HepG2 (cell line): ENCODE results near the gene LACTBL1. TPM values are rescaled to one million over a fixed set of nuclear protein-coding genes. Genes with fewer than 3 reads are reported as not detected.

Source experiments
- EED ChIP-seq: sonication (generic); formaldehyde crosslinking; IDR thresholded peaks from 2 replicates; pipeline ENCODE4 v1.5.0; 2020; ENCODE audit warnings: mild to moderate bottlenecking, missing genetic modification reagents
- FLYWCH1 ChIP-seq: sonication (generic); formaldehyde crosslinking; IDR thresholded peaks from 2 replicates; pipeline ENCODE4 v1.8.1; 2023; ENCODE audit warnings: mild to moderate bottlenecking, missing genetic modification reagents
- FOXA3 ChIP-seq: IDR thresholded peaks from 2 replicates; pipeline ENCODE4 v1.6.1; 2016; ENCODE audit warnings: missing genetic modification reagents, missing compliant biosample characterization
- GATAD1 ChIP-seq: IDR thresholded peaks from 2 replicates; pipeline ENCODE4 v1.6.1; 2016; ENCODE audit warnings: missing genetic modification reagents, missing compliant biosample characterization
- GTF2F1 ChIP-seq: fragments of 150-350 bp; IDR thresholded peaks from 2 replicates; pipeline ENCODE4 v1.6.1; 2014; ENCODE audit warnings: low read length
- HNRNPLL ChIP-seq: fragments of 200-400 bp; formaldehyde crosslinking; IDR thresholded peaks from 2 replicates; pipeline ENCODE4 v1.6.1; 2017; ENCODE audit warnings: mild to moderate bottlenecking, low read depth, low read length; ENCODE audit not compliant: poor library complexity, severe bottlenecking
- NFYB ChIP-seq: sonication (generic); formaldehyde crosslinking; IDR thresholded peaks from 2 replicates; pipeline ENCODE4 v1.4.0; 2020; ENCODE audit warnings: missing genetic modification reagents
- NR3C1 ChIP-seq: sonication (generic); formaldehyde crosslinking; IDR thresholded peaks from 2 replicates; pipeline ENCODE4 v1.4.0; 2020; ENCODE audit warnings: missing genetic modification reagents
- RNF2 ChIP-seq: fragments of 450-650 bp; conservative IDR thresholded peaks from 2 replicates; pipeline ENCODE4 v1.6.1; 2016; ENCODE audit warnings: low read depth
- SP4 ChIP-seq: sonication (generic); formaldehyde crosslinking; IDR thresholded peaks from 2 replicates; pipeline ENCODE4 v1.8.1; 2023; ENCODE audit warnings: mild to moderate bottlenecking, missing genetic modification reagents
- SP5 ChIP-seq: IDR thresholded peaks from 2 replicates; pipeline ENCODE4 v1.6.1; 2016; ENCODE audit warnings: low read depth, borderline replicate concordance
- SRY ChIP-seq: sonication (generic); formaldehyde crosslinking; IDR thresholded peaks from 2 replicates; pipeline ENCODE4 v1.8.0; 2022; ENCODE audit warnings: mild to moderate bottlenecking, missing genetic modification reagents
- STAG1 ChIP-seq: sonication (generic); formaldehyde crosslinking; IDR thresholded peaks from 2 replicates; pipeline ENCODE4 v1.4.0; 2020; ENCODE audit warnings: missing genetic modification reagents
- TAF15 ChIP-seq: fragments of 200-400 bp; formaldehyde crosslinking; IDR thresholded peaks from one replicate; pipeline ENCODE4 v1.6.1; 2018; ENCODE audit warnings: mild to moderate bottlenecking, low read depth, low read length; ENCODE audit not compliant: poor library complexity, severe bottlenecking
- TMF1 ChIP-seq: sonication (generic); formaldehyde crosslinking; IDR thresholded peaks from 2 replicates; pipeline ENCODE4 v1.8.1; 2022; ENCODE audit warnings: low read depth, missing genetic modification reagents
- ZNF121 ChIP-seq: sonication (generic); formaldehyde crosslinking; IDR thresholded peaks from 2 replicates; pipeline ENCODE4 v1.5.0; 2020; ENCODE audit warnings: mild to moderate bottlenecking, missing genetic modification reagents
- ZNF605 ChIP-seq: sonication (generic); formaldehyde crosslinking; IDR thresholded peaks from 2 replicates; pipeline ENCODE4 v1.8.0; 2022; ENCODE audit warnings: mild to moderate bottlenecking, missing genetic modification reagents
- ZNF619 ChIP-seq: sonication (generic); formaldehyde crosslinking; IDR thresholded peaks from 2 replicates; pipeline ENCODE4 v1.4.0; 2020; ENCODE audit warnings: mild to moderate bottlenecking, missing genetic modification reagents
- ZNF7 ChIP-seq: IDR thresholded peaks from 2 replicates; pipeline ENCODE4 v1.6.1; 2016; ENCODE audit warnings: missing biosample characterization, missing genetic modification reagents
- ZNF773 ChIP-seq: sonication (generic); formaldehyde crosslinking; IDR thresholded peaks from 2 replicates; pipeline ENCODE4 v1.4.0; 2020; ENCODE audit warnings: missing genetic modification reagents, borderline replicate concordance
- ZNF777 ChIP-seq: sonication (generic); formaldehyde crosslinking; IDR thresholded peaks from 2 replicates; pipeline ENCODE4 v1.4.0; 2020; ENCODE audit warnings: missing genetic modification reagents
- ZNF878 ChIP-seq: sonication (generic); formaldehyde crosslinking; IDR thresholded peaks from 2 replicates; pipeline ENCODE4 v1.8.1; 2023; ENCODE audit warnings: mild to moderate bottlenecking, missing genetic modification reagents, moderate library complexity
- ZSCAN29 ChIP-seq: sonication (generic); formaldehyde crosslinking; conservative IDR thresholded peaks from 2 replicates; pipeline ENCODE4 v1.4.0; 2020; ENCODE audit warnings: mild to moderate bottlenecking, missing genetic modification reagents
- polyA plus RNA-seq, 8 experiments: library from polyadenylated mRNA; depleted of rRNA in 3 of 8; stranded (reverse) in 7 of 8; unstranded in 1 of 8; fragments of >200 nt; fragmentation: Illumina TruSeq in 4 of 8; extraction: Trizol in 4 of 8; gene quantifications; 2 replicates each; pipeline versions ENCODE4 v1.2.1 to v1.2.3, GENCODE V29; 2011 to 2016; ENCODE audit warnings: low read depth in 4 of 8, missing spikeins in 1 of 8, mixed read lengths in 1 of 8; ENCODE audit not compliant: insufficient read depth in 1 of 8
- total RNA-seq, 5 experiments: library from RNA; depleted of rRNA; stranded (reverse); fragments of >200 nt; fragmentation: Illumina TruSeq; extraction: Trizol; gene quantifications; 2 replicates each; pipeline ENCODE4 v1.2.3, GENCODE V29; 2016; ENCODE audit warnings: low read depth in 1 of 5
- TF ChIP-seq, protein P1 (sequence below): sonication (generic); formaldehyde crosslinking; IDR thresholded peaks from 2 replicates; pipeline ENCODE4 v1.5.0; 2020; ENCODE audit warnings: mild to moderate bottlenecking, missing genetic modification reagents, borderline replicate concordance
- TF ChIP-seq, protein P2 (sequence below): sonication (generic); formaldehyde crosslinking; IDR thresholded peaks from 2 replicates; pipeline ENCODE4 v1.5.0; 2020; ENCODE audit warnings: mild to moderate bottlenecking, missing genetic modification reagents
- TF ChIP-seq, protein P3 (sequence below): IDR thresholded peaks from 2 replicates; pipeline ENCODE4 v1.6.1; 2016; ENCODE audit warnings: missing compliant biosample characterization, missing genetic modification reagents, borderline replicate concordance

Gene LACTBL1
- total and polyA plus RNA-seq, 2 of the 13 experiments (the other 11 are each of a cell fraction or from before 2014, with no cell fraction given), result 0.12 to 1.3 TPM

DNA sequence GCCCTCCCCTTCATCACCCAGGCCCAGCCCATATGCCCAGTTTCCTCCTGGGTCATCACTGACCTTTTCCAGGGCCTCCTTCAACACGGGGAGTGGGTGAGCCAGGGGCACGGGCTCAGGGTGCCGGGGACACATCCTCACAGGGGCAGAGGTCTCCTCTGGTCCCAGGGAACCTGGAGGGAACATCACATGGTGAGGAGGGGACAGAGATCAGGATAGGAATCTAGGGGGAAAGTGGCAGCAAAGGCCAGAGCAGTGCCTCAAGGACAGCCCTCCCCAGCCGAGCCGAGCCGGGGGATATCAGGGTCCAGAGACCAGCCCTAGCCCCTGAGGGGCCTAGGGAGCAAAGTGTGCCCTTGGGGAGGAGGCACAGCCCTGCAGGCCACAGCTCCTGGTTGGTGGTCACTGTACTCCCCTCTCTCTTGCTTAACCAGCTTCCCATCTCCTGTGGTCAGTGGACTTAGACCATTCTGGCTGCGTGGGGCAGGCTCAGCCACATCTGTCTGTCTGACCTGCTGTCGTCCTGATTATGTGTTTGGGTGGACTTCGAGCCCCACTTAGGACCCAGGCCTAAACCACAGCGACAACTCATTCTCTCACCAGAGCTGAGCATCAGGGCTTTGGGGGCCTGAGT lies 9.5 kb downstream of the LACTBL1 start (continued):
- TF ChIP-seq ZNF773 (CRISPR knock-in tag), result no peak
- TF ChIP-seq ZNF605 (CRISPR knock-in tag), result peak; percentile 68; the same call in 1 of the 2 replicates
- TF ChIP-seq TMF1 (CRISPR knock-in tag), result peak; percentile 75
- TF ChIP-seq GATAD1 (CRISPR knock-in tag), result no peak
- TF ChIP-seq NR3C1 (CRISPR knock-in tag), result no peak
- TF ChIP-seq RNF2, result no peak
- TF ChIP-seq STAG1 (CRISPR knock-in tag), result no peak
- TF ChIP-seq SP4 (CRISPR knock-in tag), result no peak
- no peak for TF ChIP-seq GTF2F1
- no peak for TF ChIP-seq ZNF878 (CRISPR knock-in tag)
- TF ChIP-seq SRY (CRISPR knock-in tag), result no peak
- no peak for TF ChIP-seq SP5 (CRISPR knock-in tag)
- no peak for TF ChIP-seq FLYWCH1 (CRISPR knock-in tag)
- TF ChIP-seq, protein P1, sequence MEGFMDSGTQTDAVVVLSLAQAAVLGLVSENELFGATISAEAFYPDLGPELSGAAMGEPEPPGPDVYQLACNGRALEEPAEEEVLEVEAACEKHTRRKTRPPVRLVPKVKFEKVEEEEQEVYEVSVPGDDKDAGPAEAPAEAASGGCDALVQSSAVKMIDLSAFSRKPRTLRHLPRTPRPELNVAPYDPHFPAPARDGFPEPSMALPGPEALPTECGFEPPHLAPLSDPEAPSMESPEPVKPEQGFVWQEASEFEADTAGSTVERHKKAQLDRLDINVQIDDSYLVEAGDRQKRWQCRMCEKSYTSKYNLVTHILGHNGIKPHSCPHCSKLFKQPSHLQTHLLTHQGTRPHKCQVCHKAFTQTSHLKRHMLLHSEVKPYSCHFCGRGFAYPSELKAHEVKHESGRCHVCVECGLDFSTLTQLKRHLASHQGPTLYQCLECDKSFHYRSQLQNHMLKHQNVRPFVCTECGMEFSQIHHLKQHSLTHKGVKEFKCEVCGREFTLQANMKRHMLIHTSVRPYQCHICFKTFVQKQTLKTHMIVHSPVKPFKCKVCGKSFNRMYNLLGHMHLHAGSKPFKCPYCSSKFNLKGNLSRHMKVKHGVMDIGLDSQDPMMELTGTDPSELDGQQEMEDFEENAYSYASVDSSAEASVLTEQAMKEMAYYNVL, result peak; percentile 75
- no peak for TF ChIP-seq HNRNPLL
- peak; percentile 25; the same call in 1 of the 2 replicates for TF ChIP-seq NFYB (CRISPR knock-in tag)
- TF ChIP-seq FOXA3, result peak; percentile 49
- TF ChIP-seq TAF15, result no peak
- no peak for TF ChIP-seq ZSCAN29 (CRISPR knock-in tag)
- TF ChIP-seq ZNF7 (CRISPR knock-in tag), result no peak
- peak; percentile 94 for TF ChIP-seq ZNF619
- TF ChIP-seq, protein P2, sequence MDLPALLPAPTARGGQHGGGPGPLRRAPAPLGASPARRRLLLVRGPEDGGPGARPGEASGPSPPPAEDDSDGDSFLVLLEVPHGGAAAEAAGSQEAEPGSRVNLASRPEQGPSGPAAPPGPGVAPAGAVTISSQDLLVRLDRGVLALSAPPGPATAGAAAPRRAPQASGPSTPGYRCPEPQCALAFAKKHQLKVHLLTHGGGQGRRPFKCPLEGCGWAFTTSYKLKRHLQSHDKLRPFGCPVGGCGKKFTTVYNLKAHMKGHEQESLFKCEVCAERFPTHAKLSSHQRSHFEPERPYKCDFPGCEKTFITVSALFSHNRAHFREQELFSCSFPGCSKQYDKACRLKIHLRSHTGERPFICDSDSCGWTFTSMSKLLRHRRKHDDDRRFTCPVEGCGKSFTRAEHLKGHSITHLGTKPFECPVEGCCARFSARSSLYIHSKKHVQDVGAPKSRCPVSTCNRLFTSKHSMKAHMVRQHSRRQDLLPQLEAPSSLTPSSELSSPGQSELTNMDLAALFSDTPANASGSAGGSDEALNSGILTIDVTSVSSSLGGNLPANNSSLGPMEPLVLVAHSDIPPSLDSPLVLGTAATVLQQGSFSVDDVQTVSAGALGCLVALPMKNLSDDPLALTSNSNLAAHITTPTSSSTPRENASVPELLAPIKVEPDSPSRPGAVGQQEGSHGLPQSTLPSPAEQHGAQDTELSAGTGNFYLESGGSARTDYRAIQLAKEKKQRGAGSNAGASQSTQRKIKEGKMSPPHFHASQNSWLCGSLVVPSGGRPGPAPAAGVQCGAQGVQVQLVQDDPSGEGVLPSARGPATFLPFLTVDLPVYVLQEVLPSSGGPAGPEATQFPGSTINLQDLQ (CRISPR knock-in tag), result no peak
- TF ChIP-seq ZNF121 (CRISPR knock-in tag), result 0 out of 2 replicates have a peak, but pooled peaks have one; percentile 27
- no peak for TF ChIP-seq ZNF777 (CRISPR knock-in tag)
- TF ChIP-seq EED (CRISPR knock-in tag), result 0 out of 2 replicates have a peak, but pooled peaks have one; percentile 60
- TF ChIP-seq, protein P3, sequence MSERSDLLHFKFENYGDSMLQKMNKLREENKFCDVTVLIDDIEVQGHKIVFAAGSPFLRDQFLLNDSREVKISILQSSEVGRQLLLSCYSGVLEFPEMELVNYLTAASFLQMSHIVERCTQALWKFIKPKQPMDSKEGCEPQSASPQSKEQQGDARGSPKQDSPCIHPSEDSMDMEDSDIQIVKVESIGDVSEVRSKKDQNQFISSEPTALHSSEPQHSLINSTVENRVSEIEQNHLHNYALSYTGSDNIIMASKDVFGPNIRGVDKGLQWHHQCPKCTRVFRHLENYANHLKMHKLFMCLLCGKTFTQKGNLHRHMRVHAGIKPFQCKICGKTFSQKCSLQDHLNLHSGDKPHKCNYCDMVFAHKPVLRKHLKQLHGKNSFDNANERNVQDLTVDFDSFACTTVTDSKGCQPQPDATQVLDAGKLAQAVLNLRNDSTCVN (CRISPR knock-in tag), result peak; percentile 67; the same call in 1 of the 2 replicates
